Measurements from ENCODE around the gene LRP2. TPM values are rescaled to one million over a fixed set of nuclear protein-coding genes. Genes with fewer than 3 reads are reported as not detected.
"Not testable (repeated sequence)": the region's sequence is repeated elsewhere in the genome, so short reads cannot be mapped to it uniquely, and the experiment has no call there.

The LRP2 gene
- under 0.01 TPM in 2 replicates for total RNA-seq

DNA sequence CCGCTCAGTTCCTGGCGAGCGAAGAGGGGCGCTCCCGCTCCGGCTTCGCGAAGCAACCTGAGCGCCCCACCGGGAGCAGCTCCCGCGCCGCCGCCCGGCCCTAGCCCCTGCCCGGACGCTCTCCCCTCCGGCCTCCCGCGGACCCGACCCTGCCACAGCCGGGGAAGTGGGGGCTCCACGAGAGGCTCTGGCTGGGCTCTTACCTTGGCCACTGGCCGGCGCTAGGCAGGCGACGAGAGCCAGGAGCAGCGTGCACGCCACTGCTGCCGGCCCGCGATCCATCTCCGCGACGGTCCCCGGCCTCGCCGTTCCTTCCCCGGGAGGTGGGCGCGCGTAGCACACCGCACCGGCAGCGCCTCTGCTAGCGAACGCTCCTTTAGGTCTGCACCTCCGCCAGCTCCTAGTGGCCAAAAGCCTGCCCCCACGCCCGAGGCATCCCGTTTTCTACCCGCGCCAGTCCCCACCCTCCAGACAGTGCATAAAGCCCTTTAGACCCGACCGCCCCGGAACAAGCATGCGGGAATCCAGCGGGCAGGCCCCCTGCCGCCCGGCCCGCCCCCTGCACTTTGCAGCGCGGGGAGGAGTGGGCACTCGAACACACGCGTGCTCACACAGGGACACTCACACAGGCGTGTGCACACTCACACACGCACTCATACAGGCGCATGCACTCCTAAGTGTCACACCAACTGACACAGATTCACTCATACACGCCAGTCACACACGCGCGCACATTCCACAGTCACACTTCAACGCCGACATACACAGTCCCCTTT lies at the start of gene LRP2:
TSS of gene LRP2 (minus strand) at position 417 of the 776 bp plus-strand sequence. CDS start at position 282, 135 bp downstream.
- no peak for TF ChIP-seq CTCF (IDR thresholded peaks at IDR 0.05; ENCODE audit: insufficient read depth, low read depth, low read length)
- peak within 1 kb of the TSS; percentile 30 for H3K4me3 ChIP-seq (ENCODE audit: low read depth, low read length)
- DNase-seq (ENCODE audit: low read depth) = no peak

- DNase-seq (ENCODE audit: low read depth) = no peak
- no peak overlapping the region for H3K4me3 ChIP-seq (ENCODE audit: low read depth, low read length)
- no peak for TF ChIP-seq CTCF (IDR thresholded peaks at IDR 0.05; ENCODE audit: insufficient read depth, low read depth, low read length)
Observed at GRCh38 chr2:169406891-169407290, 44.6 kb upstream of the LRP2 start.

DNA sequence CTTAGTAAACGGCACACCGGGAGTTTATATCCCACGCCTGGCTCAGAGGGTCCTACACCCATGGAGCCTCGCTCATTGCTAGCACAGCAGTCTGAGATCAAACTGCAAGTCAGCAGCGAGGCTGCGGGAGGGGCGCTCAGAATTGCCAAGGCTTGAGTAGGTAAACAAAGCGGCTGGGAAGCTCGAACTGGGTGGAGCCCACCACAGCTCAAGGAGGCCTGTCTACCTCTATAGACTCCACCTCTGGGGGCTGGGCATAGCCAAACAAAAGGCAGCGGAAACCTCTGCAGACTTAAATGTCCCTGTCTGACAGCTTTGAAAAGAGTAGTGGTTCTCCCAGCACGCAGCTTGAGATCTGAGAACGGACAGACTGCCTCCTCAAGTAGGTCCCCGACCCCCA lies 37.2 kb upstream of the LRP2 start:
- H3K4me3 ChIP-seq (ENCODE audit: low read depth, low read length); DNase-seq (ENCODE audit: low read depth): not testable (repeated sequence)

GRCh38 chr2:169397697-169398096 lies 35.4 kb upstream of the LRP2 start:
- no peak overlapping the region for H3K4me3 ChIP-seq (ENCODE audit: low read depth, low read length)
- DNase-seq (ENCODE audit: low read depth) = no peak
- no peak for TF ChIP-seq CTCF (IDR thresholded peaks at IDR 0.05; ENCODE audit: insufficient read depth, low read depth, low read length)

- no peak for TF ChIP-seq CTCF (IDR thresholded peaks at IDR 0.05; ENCODE audit: insufficient read depth, low read depth, low read length)
- H3K4me3 ChIP-seq (ENCODE audit: low read depth, low read length) = no peak overlapping the region
- DNase-seq (ENCODE audit: low read depth) = no peak
Observed at GRCh38 chr2:169395821-169396374, 33.6 kb upstream of the LRP2 start.

DNA sequence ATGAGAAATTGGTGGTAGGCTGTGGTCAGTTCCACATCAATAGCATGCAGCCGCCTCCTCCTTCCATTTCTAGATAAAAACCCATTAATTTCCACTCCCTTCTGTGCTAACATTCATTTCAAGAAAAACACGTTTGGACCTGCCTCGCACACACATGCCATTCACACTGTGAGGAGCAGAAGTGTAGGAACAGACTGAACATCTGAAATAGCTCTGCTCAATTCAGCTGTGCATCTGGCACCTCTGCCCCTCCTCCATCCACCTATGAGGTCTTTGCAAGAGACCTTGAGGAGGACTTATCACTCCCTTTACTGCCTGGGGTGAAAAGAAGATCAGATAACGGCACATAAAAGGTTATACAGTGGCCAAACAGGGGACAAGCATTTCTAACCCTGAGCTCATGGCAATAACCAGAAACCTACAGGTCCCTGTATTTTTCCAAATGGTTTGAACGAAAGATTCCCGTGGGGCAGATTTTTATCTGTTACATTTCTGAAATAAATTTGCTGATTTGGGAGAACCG lies 30.8 kb upstream of the LRP2 start:
- no peak for DNase-seq (ENCODE audit: low read depth)
- no peak overlapping the region for H3K4me3 ChIP-seq (ENCODE audit: low read depth, low read length)
- no peak for TF ChIP-seq CTCF (IDR thresholded peaks at IDR 0.05; ENCODE audit: insufficient read depth, low read depth, low read length)

DNA sequence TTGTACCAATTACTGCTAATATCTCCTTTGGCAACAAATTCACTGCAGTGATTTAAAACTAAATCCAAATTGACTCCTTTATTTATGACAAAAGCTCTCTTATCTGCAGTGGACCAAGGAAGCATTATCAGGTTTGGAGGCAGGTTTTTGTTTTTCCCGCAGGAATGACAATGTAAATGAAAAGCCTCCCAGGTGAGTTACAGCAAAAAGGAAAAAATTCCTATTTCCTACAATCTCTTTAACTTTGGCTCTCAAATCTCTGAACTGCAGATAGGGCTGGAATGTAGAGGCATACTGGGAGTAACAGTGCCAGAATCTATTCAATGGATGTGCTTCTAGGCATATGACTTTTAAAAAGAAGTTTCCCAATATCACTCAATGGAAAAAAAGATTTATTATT lies 28.9 kb upstream of the LRP2 start:
- TF ChIP-seq CTCF (IDR thresholded peaks at IDR 0.05; ENCODE audit: insufficient read depth, low read depth, low read length) = no peak
- no peak overlapping the region for H3K4me3 ChIP-seq (ENCODE audit: low read depth, low read length)
- DNase-seq (ENCODE audit: low read depth) = no peak
